Tibial artery (tissue), 4 donors: Measurements from ENCODE around the gene SYK.

ENCODE experiments used
- DNase-seq, 2 donors: peaks; one replicate each; pipeline ENCODE4 v3.0.0-alpha.2; 2019
- H3K27ac ChIP-seq, 2 donors: fragments of 200-600 bp; sonication (generic) in 1 of 2; 1 replicate in 1 of 2; 2 replicates in 1 of 2; pipeline ENCODE4 v1.5.1; 2018 to 2019; ENCODE audit warnings: mild to moderate bottlenecking in 1 of 2
- H3K27me3 ChIP-seq, 2 donors: fragments of 200-600 bp; sonication (generic) in 1 of 2; one replicate each; pipeline versions ENCODE4 v1.5.1 to v1.6.0; 2016 to 2019
- H3K36me3 ChIP-seq, 3 donors: fragments of 200-600 bp; sonication (generic) in 2 of 3; one replicate each; pipeline ENCODE4 v1.5.1; 2016 to 2019; ENCODE audit warnings: mild to moderate bottlenecking in 2 of 3
- H3K4me1 ChIP-seq, 4 donors: fragments of 200-600 bp; sonication (generic) in 2 of 4; 1 replicate in 3 of 4; 2 replicates in 1 of 4; pipeline ENCODE4 v1.5.1; 2016 to 2019
- H3K4me3 ChIP-seq, 2 donors: fragments of 200-600 bp; sonication (generic) in 1 of 2; 1 replicate in 1 of 2; 2 replicates in 1 of 2; pipeline ENCODE4 v1.5.1; 2018 to 2019; ENCODE audit warnings: mild to moderate bottlenecking in 2 of 2
- H3K9me3 ChIP-seq, 3 donors: fragments of 200-600 bp; sonication (generic) in 1 of 3; one replicate each; pipeline ENCODE4 v1.5.1; 2016 to 2019
- CTCF ChIP-seq, 2 experiments: fragments of 200-600 bp in 1 of 2; fragments of 450-650 bp in 1 of 2; IDR thresholded peaks; one replicate each; pipeline ENCODE4 v1.5.1; 2017 to 2019; ENCODE audit warnings: antibody characterized with exemption in 2 of 2, mild to moderate bottlenecking in 1 of 2, moderate library complexity in 1 of 2
- intact Hi-C: fragments of 100-400 bp; cut with DNase I; formaldehyde crosslinking; loops from one replicate; pipeline ENCODE4 v1.15.0; 2023; ENCODE audit warnings: low total_unique reads

Gene SYK

GRCh38 chr9:90904706-90905478 is 103.3 kb downstream of the SYK start:
- Histone ChIP-seq H3K27ac (no peak overlapping the region), H3K27me3 (peaks cover 0 to 5% of the 10 kb centered on the region in 2 donors), H3K9me3 (no peaks in the 10 kb centered on the region), H3K4me1 (no peaks in the 10 kb centered on the region), H3K4me3 (no peak overlapping the region), H3K36me3 (no peaks in the 10 kb centered on the region)
- intact Hi-C loops: no loop called here
- TF ChIP-seq CTCF (IDR thresholded peaks at IDR 0.05): no peak
- no peak for DNase-seq

- H3K27ac ChIP-seq: no peak overlapping the region
- no peak for DNase-seq
- intact Hi-C loops: no loop called here
- no peak overlapping the region for H3K4me3 ChIP-seq
- no peaks in the 10 kb centered on the region for H3K36me3 ChIP-seq
- H3K9me3 ChIP-seq: no peaks in the 10 kb centered on the region
- no peak for TF ChIP-seq CTCF (IDR thresholded peaks at IDR 0.05)
- H3K4me1 ChIP-seq: no peaks in the 10 kb centered on the region
- H3K27me3 ChIP-seq: peaks cover 0 to 5% of the 10 kb centered on the region in 2 donors
These were observed 104.2 kb downstream of the SYK start for GRCh38 chr9:90905822-90906221.

GRCh38 chr9:90906316-90907055 is 104.9 kb downstream of the SYK start:
- intact Hi-C loops: no loop called here
- H3K9me3 ChIP-seq: no peaks in the 10 kb centered on the region
- H3K27ac ChIP-seq: no peak overlapping the region
- no peaks in the 10 kb centered on the region for H3K4me1 ChIP-seq
- no peak for DNase-seq
- H3K36me3 ChIP-seq: no peaks in the 10 kb centered on the region
- peaks cover 0 to 5% of the 10 kb centered on the region in 2 donors for H3K27me3 ChIP-seq
- TF ChIP-seq CTCF (IDR thresholded peaks at IDR 0.05): no peak
- H3K4me3 ChIP-seq: no peak overlapping the region

GRCh38 chr9:90907056-90907445 is 105.4 kb downstream of the SYK start:
- Histone ChIP-seq H3K36me3 (no peaks in the 10 kb centered on the region), H3K4me1 (no peaks in the 10 kb centered on the region), H3K27ac (no peak overlapping the region), H3K9me3 (no peaks in the 10 kb centered on the region), H3K27me3 (peaks cover 0 to 6% of the 10 kb centered on the region in 2 donors), H3K4me3 (no peak overlapping the region)
- TF ChIP-seq CTCF (IDR thresholded peaks at IDR 0.05): no peak
- DNase-seq: no peak
- intact Hi-C loops: no loop called here

GRCh38 chr9:90907790-90908189 is 106.2 kb downstream of the SYK start:
- H3K9me3 ChIP-seq: no peaks in the 10 kb centered on the region
- H3K36me3 ChIP-seq: no peaks in the 10 kb centered on the region
- intact Hi-C loops: no loop called here
- no peak overlapping the region for H3K4me3 ChIP-seq
- no peaks in the 10 kb centered on the region for H3K4me1 ChIP-seq
- no peak overlapping the region for H3K27ac ChIP-seq
- H3K27me3 ChIP-seq: peaks cover 0 to 10% of the 10 kb centered on the region in 2 donors
- TF ChIP-seq CTCF (IDR thresholded peaks at IDR 0.05): no peak
- DNase-seq: no peak
